Stimulated activated naive CD8-positive, alpha-beta T cell treated with anti-CD3 and anti-CD28 coated beads, Interleukin-15, amount 100 ng/mL, for 72 hours (primary cell): ENCODE results near the gene MROH2A.

Source experiments
- ATAC-seq: fragments of 150-1000 bp; cut with Tn5 transposase; 2 replicates; pipeline ENCODE4 v1.10.0; 2021; ENCODE audit warnings: mild to moderate bottlenecking, moderate library complexity
- DNase-seq, 2 donors: peaks; one replicate each; pipeline ENCODE4 v3.0.0; 2021 to 2022
- H3K27ac Mint-ChIP-seq, 2 donors: one replicate each; pipeline ENCODE4 v1.8.0; 2022; ENCODE audit warnings: mild to moderate bottlenecking in 2 of 2, mixed read lengths in 2 of 2, moderate library complexity in 2 of 2
- H3K27me3 Mint-ChIP-seq: one replicate; pipeline ENCODE4 v1.8.0; 2022; ENCODE audit warnings: mixed read lengths
- H3K4me1 Mint-ChIP-seq: one replicate; pipeline ENCODE4 v1.8.0; 2022; ENCODE audit warnings: mild to moderate bottlenecking, mixed read lengths
- H3K4me3 Mint-ChIP-seq, 2 donors: one replicate each; pipeline ENCODE4 v1.8.0; 2022; ENCODE audit warnings: mild to moderate bottlenecking in 2 of 2, mixed read lengths in 2 of 2, moderate library complexity in 1 of 2
- H3K9me3 Mint-ChIP-seq, 2 donors: one replicate each; pipeline ENCODE4 v1.8.0; 2022; ENCODE audit warnings: mixed read lengths in 2 of 2

Gene MROH2A

GRCh38 chr2:233845301-233846060 is 67.4 kb downstream of the MROH2A start:
- ATAC-seq, result no peak
- H3K4me3 Mint-ChIP-seq, result no peak overlapping the region
- no peaks in the 10 kb centered on the region for H3K27me3 Mint-ChIP-seq
- no peaks in the 10 kb centered on the region for H3K9me3 Mint-ChIP-seq
- H3K4me1 Mint-ChIP-seq, result peaks cover 30% of the 10 kb centered on the region
- H3K27ac Mint-ChIP-seq, result peak overlapping the region in 1 of 2 donors; percentile 12
- no peak for DNase-seq

GRCh38 chr2:233846387-233847247 is 68.5 kb downstream of the MROH2A start:
- Mint-ChIP-seq H3K4me1 (peaks cover 20% of the 10 kb centered on the region), H3K4me3 (no peak overlapping the region), H3K9me3 (no peaks in the 10 kb centered on the region), H3K27me3 (no peaks in the 10 kb centered on the region), H3K27ac (no peak overlapping the region)
- DNase-seq, result no peak
- no peak for ATAC-seq

- Mint-ChIP-seq H3K9me3 (no peaks in the 10 kb centered on the region), H3K4me3 (no peak overlapping the region), H3K27ac (peak overlapping the region in 1 of 2 donors; percentile 19), H3K4me1 (peaks cover 24% of the 10 kb centered on the region), H3K27me3 (no peaks in the 10 kb centered on the region)
- DNase-seq, result no peak
- no peak for ATAC-seq
Measured at GRCh38 chr2:233847248-233847898, 69.2 kb downstream of the MROH2A start.

- peaks cover 33% of the 10 kb centered on the region for H3K4me1 Mint-ChIP-seq
- H3K9me3 Mint-ChIP-seq, result no peaks in the 10 kb centered on the region
Measured at GRCh38 chr2:233848276-233848675, 70.1 kb downstream of the MROH2A start.

GRCh38 chr2:233849607-233850271 is 71.6 kb downstream of the MROH2A start:
- no peak for ATAC-seq
- Mint-ChIP-seq H3K27ac (no peak overlapping the region), H3K4me1 (peaks cover 42% of the 10 kb centered on the region), H3K4me3 (no peak overlapping the region), H3K9me3 (no peaks in the 10 kb centered on the region), H3K27me3 (no peaks in the 10 kb centered on the region)
- no peak for DNase-seq

More at GRCh38 chr2:233848276-233848675, 70.1 kb downstream of the MROH2A start:
- H3K27me3 Mint-ChIP-seq, result no peaks in the 10 kb centered on the region
- peak overlapping the region in 1 of 2 donors; percentile 16 for H3K4me3 Mint-ChIP-seq
- ATAC-seq (no peak), DNase-seq (no peak)
- peak overlapping the region; percentile 30 to 93 for H3K27ac Mint-ChIP-seq

GRCh38 chr2:233850745-233851144 is 72.6 kb downstream of the MROH2A start:
- Mint-ChIP-seq H3K9me3 (no peaks in the 10 kb centered on the region), H3K27me3 (no peaks in the 10 kb centered on the region), H3K4me1 (peaks cover 52% of the 10 kb centered on the region), H3K4me3 (no peak overlapping the region), H3K27ac (no peak overlapping the region)
- ATAC-seq (no peak), DNase-seq (no peak)

GRCh38 chr2:233851169-233851568 is 73.0 kb downstream of the MROH2A start:
- Mint-ChIP-seq H3K4me1 (peaks cover 55% of the 10 kb centered on the region), H3K27me3 (no peaks in the 10 kb centered on the region)
- ATAC-seq, result no peak

GRCh38 chr2:233852056-233852455 is 73.9 kb downstream of the MROH2A start:
- H3K4me1 Mint-ChIP-seq, result peaks cover 59% of the 10 kb centered on the region
- H3K4me3 Mint-ChIP-seq, result peak overlapping the region; percentile 95 to 97
- DNase-seq (no peak), ATAC-seq (no peak)
- H3K27me3 Mint-ChIP-seq, result no peaks in the 10 kb centered on the region
- H3K27ac Mint-ChIP-seq, result no peak overlapping the region
- H3K9me3 Mint-ChIP-seq, result no peaks in the 10 kb centered on the region

More at GRCh38 chr2:233851169-233851568, 73.0 kb downstream of the MROH2A start:
- no peak for DNase-seq
- Mint-ChIP-seq H3K4me3 (no peak overlapping the region), H3K27ac (no peak overlapping the region), H3K9me3 (no peaks in the 10 kb centered on the region)

GRCh38 chr2:233853353-233853752 is 75.2 kb downstream of the MROH2A start:
- peak overlapping the region; percentile 95 to 97 for H3K4me3 Mint-ChIP-seq
- H3K4me1 Mint-ChIP-seq, result peaks cover 61% of the 10 kb centered on the region
- DNase-seq (no peak), ATAC-seq (no peak)
- H3K27ac Mint-ChIP-seq, result peak overlapping the region; percentile 97 to 99
- H3K27me3 Mint-ChIP-seq, result no peaks in the 10 kb centered on the region
- H3K9me3 Mint-ChIP-seq, result no peaks in the 10 kb centered on the region

GRCh38 chr2:233853883-233854240 is 75.7 kb downstream of the MROH2A start:
- H3K4me3 Mint-ChIP-seq, result peak overlapping the region; percentile 95 to 97
- H3K9me3 Mint-ChIP-seq, result no peaks in the 10 kb centered on the region
- peak overlapping the region; percentile 97 to 99 for H3K27ac Mint-ChIP-seq
- ATAC-seq, result peak; percentile 4
- no peak for DNase-seq
- no peaks in the 10 kb centered on the region for H3K27me3 Mint-ChIP-seq
- H3K4me1 Mint-ChIP-seq, result peaks cover 56% of the 10 kb centered on the region

- H3K4me1 Mint-ChIP-seq, result peaks cover 51% of the 10 kb centered on the region
- H3K4me3 Mint-ChIP-seq, result peak within 1 kb of the TSS; percentile 95 to 97
- peak within 1 kb of the TSS; percentile 97 to 99 for H3K27ac Mint-ChIP-seq
- DNase-seq (peak; percentile 91 to 96), ATAC-seq (peak; percentile 95)
- no peaks in the 10 kb centered on the region for H3K27me3 Mint-ChIP-seq
- no peaks in the 10 kb centered on the region for H3K9me3 Mint-ChIP-seq
Measured at GRCh38 chr2:233854241-233854981, 76.3 kb downstream of the MROH2A start, which contains the start of gene HJURP. Gene HJURP (minus strand): TSS chr2:233854535. CDS start chr2:233854500, 35 bp downstream.

GRCh38 chr2:233855345-233855744 is 77.2 kb downstream of the MROH2A start:
- no peaks in the 10 kb centered on the region for H3K27me3 Mint-ChIP-seq
- H3K27ac Mint-ChIP-seq, result peak overlapping the region in 1 of 2 donors; percentile 47
- DNase-seq (no peak), ATAC-seq (no peak)
- H3K4me3 Mint-ChIP-seq, result peak overlapping the region; percentile 95 to 97
- peaks cover 51% of the 10 kb centered on the region for H3K4me1 Mint-ChIP-seq
- H3K9me3 Mint-ChIP-seq, result no peaks in the 10 kb centered on the region

GRCh38 chr2:233856184-233856583 is 78.1 kb downstream of the MROH2A start:
- no peak overlapping the region for H3K4me3 Mint-ChIP-seq
- ATAC-seq (no peak), DNase-seq (no peak)
- no peak overlapping the region for H3K27ac Mint-ChIP-seq
- H3K9me3 Mint-ChIP-seq, result no peaks in the 10 kb centered on the region
- H3K4me1 Mint-ChIP-seq, result peaks cover 51% of the 10 kb centered on the region
- no peaks in the 10 kb centered on the region for H3K27me3 Mint-ChIP-seq

- ATAC-seq (no peak), DNase-seq (peak; percentile 50 to 53)
- Mint-ChIP-seq H3K9me3 (no peaks in the 10 kb centered on the region), H3K27ac (no peak overlapping the region), H3K4me1 (peaks cover 40% of the 10 kb centered on the region), H3K4me3 (no peak overlapping the region), H3K27me3 (no peaks in the 10 kb centered on the region)
Measured at GRCh38 chr2:233857511-233858141, 79.5 kb downstream of the MROH2A start.
